Uterus (tissue), 2 donors: Measurements from ENCODE around the gene ABCC12.

ENCODE experiments used
- CTCF ChIP-seq, 4 experiments: fragments of 200-600 bp in 2 of 4; fragments of 450-650 bp in 2 of 4; sonication (generic) in 2 of 4; IDR thresholded peaks; one replicate each; pipeline ENCODE4 v1.5.1; 2016 to 2019; ENCODE audit warnings: antibody characterized with exemption in 4 of 4, mild to moderate bottlenecking in 2 of 4, moderate library complexity in 1 of 4
- POLR2A ChIP-seq, 2 donors: fragments of 450-650 bp; IDR thresholded peaks; one replicate each; pipeline ENCODE4 v1.6.1; 2016; ENCODE audit warnings: antibody characterized with exemption in 2 of 2, mild to moderate bottlenecking in 1 of 2, moderate library complexity in 1 of 2

- no peak for TF ChIP-seq POLR2A (IDR thresholded peaks at IDR 0.05)
- TF ChIP-seq CTCF (IDR thresholded peaks at IDR 0.05): no peak
Measured at GRCh38 chr16:48132696-48133095, 23.1 kb downstream of the ABCC12 start.
